HK-2 (cell line): ENCODE measurements around the gene CIRBP.

ENCODE experiments used
- DNase-seq: peaks from one replicate; pipeline ENCODE4 v3.0.0-alpha.2; 2018; ENCODE audit not compliant: unreplicated experiment

CIRBP gene

GRCh38 chr19:1267477-1268225 is 1.5 kb upstream of the CIRBP start:
- no peak for DNase-seq

GRCh38 chr19:1268226-1269064 is 687 bp upstream of the CIRBP start:
- no peak for DNase-seq

GRCh38 chr19:1269478-1270212 is 513 bp downstream of the CIRBP start:
- DNase-seq, result peak; percentile 84

GRCh38 chr19:1270213-1270853 is 1.2 kb downstream of the CIRBP start:
- no peak for DNase-seq

- no peak for DNase-seq
Observed at GRCh38 chr19:1270854-1271527, 1.9 kb downstream of the CIRBP start.

GRCh38 chr19:1271528-1272422 is 2.6 kb downstream of the CIRBP start:
- DNase-seq, result no peak

GRCh38 chr19:1272423-1273262 is 3.5 kb downstream of the CIRBP start:
- DNase-seq, result no peak

GRCh38 chr19:1273263-1274041 is 4.3 kb downstream of the CIRBP start:
- no peak for DNase-seq

- no peak for DNase-seq
Observed at GRCh38 chr19:1274081-1274851, 5.1 kb downstream of the CIRBP start.

GRCh38 chr19:1274852-1275259 is 5.7 kb downstream of the CIRBP start:
- no peak for DNase-seq

- peak; percentile 98 for DNase-seq
Observed at GRCh38 chr19:1275260-1275975, 6.3 kb downstream of the CIRBP start, which contains the start of gene FAM174C. TSS of gene FAM174C (plus strand) at chr19:1275530. CDS start at chr19:1275550, 20 bp downstream.

GRCh38 chr19:1275976-1276627 is 7.0 kb downstream of the CIRBP start:
- no peak for DNase-seq

- DNase-seq, result no peak
Observed at GRCh38 chr19:1276628-1277022, 7.5 kb downstream of the CIRBP start.

- no peak for DNase-seq
Observed at GRCh38 chr19:1277061-1277460, 7.9 kb downstream of the CIRBP start.

- no peak for DNase-seq
Observed at GRCh38 chr19:1278074-1278473, 8.9 kb downstream of the CIRBP start.
